Liver (tissue), 9 donors: ENCODE measurements around the gene SLC2A9. TPM values are rescaled to one million over a fixed set of nuclear protein-coding genes. Genes with fewer than 3 reads are reported as not detected.

Source experiments
- DNase-seq: peaks from one replicate; pipeline ENCODE4 v3.0.0-alpha.2; 2017; ENCODE audit warnings: low spot score
- H3K27ac ChIP-seq, 2 donors: one replicate each; pipeline ENCODE4 v1.7.0; 2013; ENCODE audit warnings: inconsistent platforms in 2 of 2, low read length in 2 of 2, control low read depth in 1 of 2, low read depth in 1 of 2, mild to moderate bottlenecking in 1 of 2
- H3K27me3 ChIP-seq, 4 donors: one replicate each; pipeline versions ENCODE4 v1.6.1 to v1.7.0; 2013; ENCODE audit warnings: low read length in 3 of 4, inconsistent platforms in 1 of 4, mild to moderate bottlenecking in 1 of 4, moderate library complexity in 1 of 4; ENCODE audit not compliant: control insufficient read depth in 4 of 4, insufficient read depth in 4 of 4
- H3K36me3 ChIP-seq, 4 donors: one replicate each; pipeline versions ENCODE4 v1.6.1 to v1.7.0; 2013; ENCODE audit warnings: low read length in 3 of 4, mild to moderate bottlenecking in 3 of 4, low read depth in 1 of 4, moderate library complexity in 1 of 4; ENCODE audit not compliant: control insufficient read depth in 4 of 4, insufficient read depth in 3 of 4
- H3K4me1 ChIP-seq, 4 donors: one replicate each; pipeline versions ENCODE4 v1.6.1 to v1.7.0; 2013; ENCODE audit warnings: low read length in 3 of 4, mild to moderate bottlenecking in 3 of 4, moderate library complexity in 1 of 4; ENCODE audit not compliant: control insufficient read depth in 4 of 4, insufficient read depth in 4 of 4
- H3K4me3 ChIP-seq, 3 donors: one replicate each; pipeline versions ENCODE4 v1.6.1 to v1.7.0; 2013; ENCODE audit warnings: low read length in 3 of 3, control low read depth in 1 of 3, low read depth in 1 of 3, mild to moderate bottlenecking in 1 of 3
- H3K9ac ChIP-seq, 2 donors: one replicate each; pipeline ENCODE4 v1.7.0; 2013; ENCODE audit warnings: low read length in 2 of 2, mild to moderate bottlenecking in 2 of 2, moderate library complexity in 2 of 2, control low read depth in 1 of 2, low read depth in 1 of 2
- H3K9me3 ChIP-seq, 4 donors: one replicate each; pipeline versions ENCODE4 v1.6.1 to v1.7.0; 2013; ENCODE audit warnings: low read length in 3 of 4; ENCODE audit not compliant: control insufficient read depth in 4 of 4
- EGR1 ChIP-seq, 2 donors: IDR thresholded peaks; 2 replicates each; pipeline ENCODE4 v1.6.1; 2016 to 2018; ENCODE audit warnings: antibody characterized with exemption in 2 of 2, low read depth in 2 of 2
- FOXA1 ChIP-seq: IDR thresholded peaks from 2 replicates; pipeline ENCODE4 v1.6.1; 2016; ENCODE audit warnings: antibody characterized with exemption
- FOXA2 ChIP-seq: IDR thresholded peaks from 2 replicates; pipeline ENCODE4 v1.6.1; 2016; ENCODE audit warnings: antibody characterized with exemption
- GABPA ChIP-seq, 2 donors: IDR thresholded peaks in 1 of 2; conservative IDR thresholded peaks in 1 of 2; 2 replicates each; pipeline ENCODE4 v1.6.1; 2016; ENCODE audit warnings: antibody characterized with exemption in 2 of 2, mild to moderate bottlenecking in 1 of 2, moderate library complexity in 1 of 2
- HNF4A ChIP-seq, 2 donors: conservative IDR thresholded peaks; 2 replicates each; pipeline ENCODE4 v1.6.1; 2016; ENCODE audit warnings: antibody characterized with exemption in 2 of 2, mild to moderate bottlenecking in 2 of 2
- HNF4G ChIP-seq: IDR thresholded peaks from 2 replicates; pipeline ENCODE4 v1.6.1; 2016; ENCODE audit warnings: antibody characterized with exemption
- JUND ChIP-seq, 2 donors: IDR thresholded peaks; 2 replicates each; pipeline ENCODE4 v1.6.1; 2016; ENCODE audit warnings: antibody characterized with exemption in 2 of 2
- NR2F2 ChIP-seq: IDR thresholded peaks from 2 replicates; pipeline ENCODE4 v1.6.1; 2016; ENCODE audit warnings: antibody characterized with exemption
- RAD21 ChIP-seq, 2 donors: IDR thresholded peaks; 2 replicates each; pipeline ENCODE4 v1.6.1; 2016; ENCODE audit warnings: antibody characterized with exemption in 2 of 2, mild to moderate bottlenecking in 2 of 2
- RXRA ChIP-seq, 2 donors: IDR thresholded peaks; 2 replicates each; pipeline ENCODE4 v1.6.1; 2017 to 2018; ENCODE audit warnings: antibody characterized with exemption in 2 of 2, mild to moderate bottlenecking in 1 of 2
- SP1 ChIP-seq: IDR thresholded peaks from 2 replicates; pipeline ENCODE4 v1.6.1; 2018; ENCODE audit warnings: antibody characterized with exemption, mild to moderate bottlenecking
- TAF1 ChIP-seq: conservative IDR thresholded peaks from 2 replicates; pipeline ENCODE4 v1.6.1; 2016; ENCODE audit warnings: antibody characterized with exemption, mild to moderate bottlenecking
- YY1 ChIP-seq: IDR thresholded peaks from 2 replicates; pipeline ENCODE4 v1.6.1; 2016; ENCODE audit warnings: antibody characterized with exemption, mild to moderate bottlenecking
- WGBS: extraction: QIAGEN DNeasy Blood & Tissue Kit; methylation state at CpG from one replicate; pipeline ENCODE4 v1.1.7; 2013; 5-methylcytosine and 5-hydroxymethylcytosine counted together
- polyA plus RNA-seq, 2 donors: library from polyadenylated mRNA; stranded (reverse) in 1 of 2; unstranded in 1 of 2; fragments of 200-250 nt in 1 of 2; fragments of >200 nt in 1 of 2; fragmentation: Nextera tagmentation in 1 of 2; extraction: Ambion mirVana in 1 of 2; gene quantifications; one replicate each; pipeline versions ENCODE4 v1.2.1 to v1.2.3, GENCODE V29; 2013 to 2015
- total RNA-seq, 2 donors: library from RNA; depleted of rRNA; stranded (reverse); fragments of >200 nt; gene quantifications; one replicate each; pipeline ENCODE4 v1.2.3, GENCODE V29; 2014
- TF ChIP-seq, protein P1 (sequence below): IDR thresholded peaks from 2 replicates; pipeline ENCODE4 v1.6.1; 2016; ENCODE audit warnings: antibody characterized with exemption
- TF ChIP-seq, protein P2 (sequence below): IDR thresholded peaks from 2 replicates; pipeline ENCODE4 v1.6.1; 2016; ENCODE audit warnings: antibody characterized with exemption
- TF ChIP-seq, protein P3 (sequence below): IDR thresholded peaks from 2 replicates; pipeline ENCODE4 v1.6.1; 2016; ENCODE audit warnings: antibody characterized with exemption
- TF ChIP-seq, protein P4 (sequence below): fragments of 150-350 bp; IDR thresholded peaks from 2 replicates; pipeline ENCODE4 v1.5.1; 2017; ENCODE audit warnings: improper control_type of control experiment, low read depth, low read length; ENCODE audit not compliant: missing input control
- TF ChIP-seq, protein P5 (sequence below): IDR thresholded peaks from 2 replicates; pipeline ENCODE4 v1.6.1; 2016; ENCODE audit warnings: antibody characterized with exemption, mild to moderate bottlenecking
- donor health status: healthy.
- donor health status: healthy.
- donor health status: healthy.
- donor health status: healthy.
- donor health status: healthy.

SLC2A9 gene
- total and polyA plus RNA-seq, 4 donors: 6.2 to 49.0 (median 21.6) TPM

DNA sequence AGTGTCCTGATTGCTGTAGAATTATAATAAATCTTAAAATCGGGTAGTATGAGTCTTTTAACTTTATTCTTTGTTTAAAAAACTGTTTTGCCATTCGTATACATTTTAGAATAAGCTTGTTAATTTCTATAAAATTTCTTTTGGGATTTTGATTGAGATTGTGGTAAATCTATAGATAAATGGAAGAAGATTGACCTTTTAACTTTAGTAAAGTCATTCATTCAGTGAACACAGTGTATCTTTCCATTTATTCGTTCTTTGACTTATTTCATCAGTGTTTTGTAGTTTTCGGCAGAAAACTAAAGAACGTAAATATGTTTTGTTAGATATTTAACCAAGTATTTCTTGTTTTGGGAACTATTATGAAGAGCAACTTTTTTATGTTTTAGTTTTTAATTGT, 201.0 kb downstream of the SLC2A9 start:
- no peak overlapping the region for H3K4me3 ChIP-seq
- H3K27ac ChIP-seq: no peak overlapping the region
- H3K9ac ChIP-seq: no peak overlapping the region
- WGBS: 75% methylated on average over 5 of the region's 5 CpGs
- H3K4me1 ChIP-seq: no peaks in the 10 kb centered on the region
- no peak for TF ChIP-seq RXRA (IDR thresholded peaks at IDR 0.05)
- TF ChIP-seq, protein P1, sequence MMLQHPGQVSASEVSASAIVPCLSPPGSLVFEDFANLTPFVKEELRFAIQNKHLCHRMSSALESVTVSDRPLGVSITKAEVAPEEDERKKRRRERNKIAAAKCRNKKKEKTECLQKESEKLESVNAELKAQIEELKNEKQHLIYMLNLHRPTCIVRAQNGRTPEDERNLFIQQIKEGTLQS: no peak
- TF ChIP-seq FOXA2: no peak
- no peak for TF ChIP-seq SP1
- TF ChIP-seq FOXA1: no peak
- no peak for TF ChIP-seq JUND (IDR thresholded peaks at IDR 0.05)
- TF ChIP-seq HNF4A (conservative IDR thresholded peaks at IDR 0.05): no peak
- TF ChIP-seq, protein P2, sequence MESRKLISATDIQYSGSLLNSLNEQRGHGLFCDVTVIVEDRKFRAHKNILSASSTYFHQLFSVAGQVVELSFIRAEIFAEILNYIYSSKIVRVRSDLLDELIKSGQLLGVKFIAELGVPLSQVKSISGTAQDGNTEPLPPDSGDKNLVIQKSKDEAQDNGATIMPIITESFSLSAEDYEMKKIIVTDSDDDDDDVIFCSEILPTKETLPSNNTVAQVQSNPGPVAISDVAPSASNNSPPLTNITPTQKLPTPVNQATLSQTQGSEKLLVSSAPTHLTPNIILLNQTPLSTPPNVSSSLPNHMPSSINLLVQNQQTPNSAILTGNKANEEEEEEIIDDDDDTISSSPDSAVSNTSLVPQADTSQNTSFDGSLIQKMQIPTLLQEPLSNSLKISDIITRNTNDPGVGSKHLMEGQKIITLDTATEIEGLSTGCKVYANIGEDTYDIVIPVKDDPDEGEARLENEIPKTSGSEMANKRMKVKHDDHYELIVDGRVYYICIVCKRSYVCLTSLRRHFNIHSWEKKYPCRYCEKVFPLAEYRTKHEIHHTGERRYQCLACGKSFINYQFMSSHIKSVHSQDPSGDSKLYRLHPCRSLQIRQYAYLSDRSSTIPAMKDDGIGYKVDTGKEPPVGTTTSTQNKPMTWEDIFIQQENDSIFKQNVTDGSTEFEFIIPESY: no peak
- no peak for TF ChIP-seq YY1
- no peak for TF ChIP-seq GABPA (IDR thresholded peaks at IDR 0.05 in 1 of 2, conservative IDR thresholded peaks at IDR 0.05 in 1 of 2)
- no peak for TF ChIP-seq EGR1 (IDR thresholded peaks at IDR 0.05; ENCODE audit: low read depth in 2 of 2)
- no peak for TF ChIP-seq NR2F2
- TF ChIP-seq, protein P3, sequence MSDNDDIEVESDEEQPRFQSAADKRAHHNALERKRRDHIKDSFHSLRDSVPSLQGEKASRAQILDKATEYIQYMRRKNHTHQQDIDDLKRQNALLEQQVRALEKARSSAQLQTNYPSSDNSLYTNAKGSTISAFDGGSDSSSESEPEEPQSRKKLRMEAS: no peak
- TF ChIP-seq, protein P4, sequence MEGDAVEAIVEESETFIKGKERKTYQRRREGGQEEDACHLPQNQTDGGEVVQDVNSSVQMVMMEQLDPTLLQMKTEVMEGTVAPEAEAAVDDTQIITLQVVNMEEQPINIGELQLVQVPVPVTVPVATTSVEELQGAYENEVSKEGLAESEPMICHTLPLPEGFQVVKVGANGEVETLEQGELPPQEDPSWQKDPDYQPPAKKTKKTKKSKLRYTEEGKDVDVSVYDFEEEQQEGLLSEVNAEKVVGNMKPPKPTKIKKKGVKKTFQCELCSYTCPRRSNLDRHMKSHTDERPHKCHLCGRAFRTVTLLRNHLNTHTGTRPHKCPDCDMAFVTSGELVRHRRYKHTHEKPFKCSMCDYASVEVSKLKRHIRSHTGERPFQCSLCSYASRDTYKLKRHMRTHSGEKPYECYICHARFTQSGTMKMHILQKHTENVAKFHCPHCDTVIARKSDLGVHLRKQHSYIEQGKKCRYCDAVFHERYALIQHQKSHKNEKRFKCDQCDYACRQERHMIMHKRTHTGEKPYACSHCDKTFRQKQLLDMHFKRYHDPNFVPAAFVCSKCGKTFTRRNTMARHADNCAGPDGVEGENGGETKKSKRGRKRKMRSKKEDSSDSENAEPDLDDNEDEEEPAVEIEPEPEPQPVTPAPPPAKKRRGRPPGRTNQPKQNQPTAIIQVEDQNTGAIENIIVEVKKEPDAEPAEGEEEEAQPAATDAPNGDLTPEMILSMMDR: no peak
- no peak for TF ChIP-seq HNF4G
- TF ChIP-seq, protein P5, sequence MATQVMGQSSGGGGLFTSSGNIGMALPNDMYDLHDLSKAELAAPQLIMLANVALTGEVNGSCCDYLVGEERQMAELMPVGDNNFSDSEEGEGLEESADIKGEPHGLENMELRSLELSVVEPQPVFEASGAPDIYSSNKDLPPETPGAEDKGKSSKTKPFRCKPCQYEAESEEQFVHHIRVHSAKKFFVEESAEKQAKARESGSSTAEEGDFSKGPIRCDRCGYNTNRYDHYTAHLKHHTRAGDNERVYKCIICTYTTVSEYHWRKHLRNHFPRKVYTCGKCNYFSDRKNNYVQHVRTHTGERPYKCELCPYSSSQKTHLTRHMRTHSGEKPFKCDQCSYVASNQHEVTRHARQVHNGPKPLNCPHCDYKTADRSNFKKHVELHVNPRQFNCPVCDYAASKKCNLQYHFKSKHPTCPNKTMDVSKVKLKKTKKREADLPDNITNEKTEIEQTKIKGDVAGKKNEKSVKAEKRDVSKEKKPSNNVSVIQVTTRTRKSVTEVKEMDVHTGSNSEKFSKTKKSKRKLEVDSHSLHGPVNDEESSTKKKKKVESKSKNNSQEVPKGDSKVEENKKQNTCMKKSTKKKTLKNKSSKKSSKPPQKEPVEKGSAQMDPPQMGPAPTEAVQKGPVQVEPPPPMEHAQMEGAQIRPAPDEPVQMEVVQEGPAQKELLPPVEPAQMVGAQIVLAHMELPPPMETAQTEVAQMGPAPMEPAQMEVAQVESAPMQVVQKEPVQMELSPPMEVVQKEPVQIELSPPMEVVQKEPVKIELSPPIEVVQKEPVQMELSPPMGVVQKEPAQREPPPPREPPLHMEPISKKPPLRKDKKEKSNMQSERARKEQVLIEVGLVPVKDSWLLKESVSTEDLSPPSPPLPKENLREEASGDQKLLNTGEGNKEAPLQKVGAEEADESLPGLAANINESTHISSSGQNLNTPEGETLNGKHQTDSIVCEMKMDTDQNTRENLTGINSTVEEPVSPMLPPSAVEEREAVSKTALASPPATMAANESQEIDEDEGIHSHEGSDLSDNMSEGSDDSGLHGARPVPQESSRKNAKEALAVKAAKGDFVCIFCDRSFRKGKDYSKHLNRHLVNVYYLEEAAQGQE: no peak
- TF ChIP-seq TAF1: no peak
- no peak for TF ChIP-seq RAD21 (IDR thresholded peaks at IDR 0.05)
- H3K9me3 ChIP-seq: no peaks in the 10 kb centered on the region
- no peak for DNase-seq
- no peaks in the 10 kb centered on the region for H3K27me3 ChIP-seq
- H3K36me3 ChIP-seq: peaks cover 0 to 2% (median under 1%) of the 10 kb centered on the region in 4 donors
